Tibial artery (tissue), 4 donors: ENCODE results near the gene KDM4B.
"Not testable (repeated sequence)": the region's sequence is repeated elsewhere in the genome, so short reads cannot be mapped to it uniquely, and the experiment has no call there.

Source experiments
- DNase-seq, 2 donors: peaks; one replicate each; pipeline ENCODE4 v3.0.0-alpha.2; 2019
- H3K27ac ChIP-seq, 2 donors: fragments of 200-600 bp; sonication (generic) in 1 of 2; 1 replicate in 1 of 2; 2 replicates in 1 of 2; pipeline ENCODE4 v1.5.1; 2018 to 2019; ENCODE audit warnings: mild to moderate bottlenecking in 1 of 2
- H3K27me3 ChIP-seq, 2 donors: fragments of 200-600 bp; sonication (generic) in 1 of 2; one replicate each; pipeline versions ENCODE4 v1.5.1 to v1.6.0; 2016 to 2019
- H3K36me3 ChIP-seq, 3 donors: fragments of 200-600 bp; sonication (generic) in 2 of 3; one replicate each; pipeline ENCODE4 v1.5.1; 2016 to 2019; ENCODE audit warnings: mild to moderate bottlenecking in 2 of 3
- H3K4me1 ChIP-seq, 4 donors: fragments of 200-600 bp; sonication (generic) in 2 of 4; 1 replicate in 3 of 4; 2 replicates in 1 of 4; pipeline ENCODE4 v1.5.1; 2016 to 2019
- H3K4me3 ChIP-seq, 2 donors: fragments of 200-600 bp; sonication (generic) in 1 of 2; 1 replicate in 1 of 2; 2 replicates in 1 of 2; pipeline ENCODE4 v1.5.1; 2018 to 2019; ENCODE audit warnings: mild to moderate bottlenecking in 2 of 2
- H3K9me3 ChIP-seq, 3 donors: fragments of 200-600 bp; sonication (generic) in 1 of 3; one replicate each; pipeline ENCODE4 v1.5.1; 2016 to 2019
- CTCF ChIP-seq, 2 experiments: fragments of 200-600 bp in 1 of 2; fragments of 450-650 bp in 1 of 2; IDR thresholded peaks; one replicate each; pipeline ENCODE4 v1.5.1; 2017 to 2019; ENCODE audit warnings: antibody characterized with exemption in 2 of 2, mild to moderate bottlenecking in 1 of 2, moderate library complexity in 1 of 2
- intact Hi-C: fragments of 100-400 bp; cut with DNase I; formaldehyde crosslinking; loops from one replicate; pipeline ENCODE4 v1.15.0; 2023; ENCODE audit warnings: low total_unique reads

The KDM4B gene

GRCh38 chr19:4970558-4971423 is 1.9 kb downstream of the KDM4B start:
- H3K9me3 ChIP-seq: no peaks in the 10 kb centered on the region
- intact Hi-C loops: no loop called here
- H3K4me3 ChIP-seq: peak overlapping the region; percentile 73 to 87
- H3K4me1 ChIP-seq: peaks cover 0 to 55% (median 40%) of the 10 kb centered on the region in 4 donors
- DNase-seq: no peak
- peak overlapping the region; percentile 72 for H3K27ac ChIP-seq
- no peaks in the 10 kb centered on the region for H3K27me3 ChIP-seq
- no peaks in the 10 kb centered on the region for H3K36me3 ChIP-seq
- no peak for TF ChIP-seq CTCF (IDR thresholded peaks at IDR 0.05)

GRCh38 chr19:4971424-4971793 is 2.5 kb downstream of the KDM4B start:
- DNase-seq: peak in 1 of 2 donors; percentile 47

GRCh38 chr19:4971816-4972495 is 3.0 kb downstream of the KDM4B start:
- no peak overlapping the region for H3K4me3 ChIP-seq
- no peak for TF ChIP-seq CTCF (IDR thresholded peaks at IDR 0.05)
- intact Hi-C loops: no loop called here
- no peak for DNase-seq
- no peaks in the 10 kb centered on the region for H3K27me3 ChIP-seq
- no peaks in the 10 kb centered on the region for H3K9me3 ChIP-seq
- H3K27ac ChIP-seq: no peak overlapping the region
- H3K4me1 ChIP-seq: peaks cover 0 to 66% (median 51%) of the 10 kb centered on the region in 4 donors
- H3K36me3 ChIP-seq: no peaks in the 10 kb centered on the region

More at GRCh38 chr19:4971424-4971793, 2.5 kb downstream of the KDM4B start:
- Histone ChIP-seq H3K4me3 (peak overlapping the region; percentile 73 to 87), H3K4me1 (peaks cover 0 to 61% (median 45%) of the 10 kb centered on the region in 4 donors), H3K27ac (peak overlapping the region; percentile 72), H3K27me3 (no peaks in the 10 kb centered on the region), H3K9me3 (no peaks in the 10 kb centered on the region), H3K36me3 (no peaks in the 10 kb centered on the region)
- no peak for TF ChIP-seq CTCF (IDR thresholded peaks at IDR 0.05)
- intact Hi-C loops: no loop called here

- peaks cover 4 to 73% (median 58%) of the 10 kb centered on the region in 4 donors for H3K4me1 ChIP-seq
- DNase-seq: no peak
- no peak for TF ChIP-seq CTCF (IDR thresholded peaks at IDR 0.05)
- no peak overlapping the region for H3K4me3 ChIP-seq
- H3K9me3 ChIP-seq: no peaks in the 10 kb centered on the region
- intact Hi-C loops: no loop called here
- no peaks in the 10 kb centered on the region for H3K27me3 ChIP-seq
- no peak overlapping the region for H3K27ac ChIP-seq
- no peaks in the 10 kb centered on the region for H3K36me3 ChIP-seq
Observed at GRCh38 chr19:4972509-4973230, 3.8 kb downstream of the KDM4B start.

- no peaks in the 10 kb centered on the region for H3K36me3 ChIP-seq
- H3K4me1 ChIP-seq: peaks cover 4 to 77% (median 63%) of the 10 kb centered on the region in 4 donors
- no peaks in the 10 kb centered on the region for H3K9me3 ChIP-seq
- no peak for DNase-seq
- no peak for TF ChIP-seq CTCF (IDR thresholded peaks at IDR 0.05)
- no peak overlapping the region for H3K4me3 ChIP-seq
- intact Hi-C loops: no loop called here
- H3K27me3 ChIP-seq: no peaks in the 10 kb centered on the region
- no peak overlapping the region for H3K27ac ChIP-seq
Observed at GRCh38 chr19:4974880-4975469, 6.1 kb downstream of the KDM4B start.

GRCh38 chr19:4975601-4976000 is 6.7 kb downstream of the KDM4B start:
- H3K27me3 ChIP-seq, H3K36me3 ChIP-seq, intact Hi-C loops, H3K4me3 ChIP-seq, H3K9me3 ChIP-seq, DNase-seq: not testable (repeated sequence)
- Histone ChIP-seq H3K4me1 (peaks cover 4 to 73% (median 57%) of the 10 kb centered on the region in 4 donors), H3K27ac (peak overlapping the region; percentile 66 to 74)
